ENCODE data around the gene CNTLN. TPM values are rescaled to one million over a fixed set of nuclear protein-coding genes. Genes with fewer than 3 reads are reported as not detected.
"Not testable (repeated sequence)": the region's sequence is repeated elsewhere in the genome, so short reads cannot be mapped to it uniquely, and the experiment has no call there.

The CNTLN gene
- total RNA-seq, 2 donors from 2014 or later, result 0.40 to 0.50 TPM

DNA sequence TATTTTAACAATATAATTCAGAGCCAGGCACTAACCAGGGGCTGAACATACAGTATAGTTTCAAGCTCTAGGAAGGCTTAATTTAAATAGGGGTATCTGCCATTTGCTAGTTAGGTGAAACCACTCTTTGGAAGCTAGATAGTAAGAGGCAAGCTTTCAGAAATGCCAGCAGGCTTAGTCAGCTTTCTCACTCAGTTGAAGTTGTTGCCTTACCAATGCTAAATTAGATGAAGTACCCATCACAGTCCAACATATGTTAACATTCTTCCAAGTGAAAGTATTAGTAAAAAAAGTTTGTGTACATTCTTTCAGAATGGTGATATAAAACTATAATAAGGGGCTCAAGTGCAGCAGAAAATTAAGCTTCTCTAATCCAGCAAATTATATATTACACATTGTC lies 215.0 kb downstream of the CNTLN start:
- no peaks in the 10 kb centered on the region for H3K9me3 ChIP-seq (ENCODE audit: control insufficient read depth, low read length, poor library complexity, severe bottlenecking)
- H3K36me3 Mint-ChIP-seq (ENCODE audit: low read depth), result no peaks in the 10 kb centered on the region
- H3K4me1 Mint-ChIP-seq, result no peaks in the 10 kb centered on the region
- DNase-seq (no peak), ATAC-seq (no peak)
- H3K27ac Mint-ChIP-seq, result no peak overlapping the region
- H3K27me3 Mint-ChIP-seq, result no peaks in the 10 kb centered on the region
- H3K4me3 Mint-ChIP-seq, result no peak overlapping the region

DNA sequence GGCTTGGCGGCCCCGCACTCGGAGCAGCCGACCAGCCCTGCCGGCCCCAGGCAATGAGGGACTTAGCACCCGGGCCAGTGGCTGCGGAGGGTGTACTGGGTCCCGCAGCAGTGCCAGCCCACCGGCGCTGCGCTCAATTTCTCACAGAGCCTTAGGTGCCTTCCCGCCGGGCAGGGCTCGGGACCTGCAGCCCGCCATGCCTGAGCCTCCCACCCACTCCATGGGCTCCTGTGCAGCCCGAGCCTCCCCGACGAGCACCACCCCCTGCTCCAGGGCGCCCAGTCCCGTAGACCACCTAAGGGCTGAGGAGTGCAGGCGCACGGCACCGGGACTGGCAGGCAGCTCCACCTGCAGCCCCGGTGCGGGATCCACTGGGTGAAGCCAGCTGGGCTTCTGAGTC lies 219.2 kb downstream of the CNTLN start:
- not testable (repeated sequence) for ATAC-seq; H3K27me3 Mint-ChIP-seq; H3K36me3 Mint-ChIP-seq (ENCODE audit: low read depth)

DNA sequence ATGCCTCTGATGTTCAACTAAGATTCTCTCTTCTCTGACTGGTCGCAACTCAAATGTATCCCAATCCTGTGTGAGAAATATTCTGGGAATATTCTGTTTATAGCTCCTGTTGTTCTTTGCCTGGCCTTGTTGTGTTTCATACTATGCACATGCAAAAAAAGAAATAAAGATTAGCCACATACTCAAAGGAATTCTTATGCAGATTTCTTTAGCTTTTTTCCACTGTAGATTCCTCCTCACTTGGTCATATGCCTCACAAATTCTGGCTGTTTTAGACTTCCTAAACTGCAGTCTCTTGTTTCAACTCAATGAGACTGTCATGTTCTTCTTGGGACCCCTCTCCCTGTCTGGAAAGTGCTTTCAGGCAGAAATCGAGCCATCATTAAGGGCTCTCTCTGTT lies 226.5 kb downstream of the CNTLN start:
- ATAC-seq (no peak), DNase-seq (no peak)
- Mint-ChIP-seq H3K4me1 (no peaks in the 10 kb centered on the region), H3K36me3 (ENCODE audit: low read depth) (no peaks in the 10 kb centered on the region), H3K27me3 (no peaks in the 10 kb centered on the region), H3K27ac (no peak overlapping the region), H3K4me3 (no peak overlapping the region)
- no peaks in the 10 kb centered on the region for H3K9me3 ChIP-seq (ENCODE audit: control insufficient read depth, low read length, poor library complexity, severe bottlenecking)

More for the DNA sequence above, 219.2 kb downstream of the CNTLN start:
- H3K27ac Mint-ChIP-seq; H3K4me1 Mint-ChIP-seq; DNase-seq; H3K4me3 Mint-ChIP-seq; H3K9me3 ChIP-seq (ENCODE audit: control insufficient read depth, low read length, poor library complexity, severe bottlenecking): not testable (repeated sequence)

DNA sequence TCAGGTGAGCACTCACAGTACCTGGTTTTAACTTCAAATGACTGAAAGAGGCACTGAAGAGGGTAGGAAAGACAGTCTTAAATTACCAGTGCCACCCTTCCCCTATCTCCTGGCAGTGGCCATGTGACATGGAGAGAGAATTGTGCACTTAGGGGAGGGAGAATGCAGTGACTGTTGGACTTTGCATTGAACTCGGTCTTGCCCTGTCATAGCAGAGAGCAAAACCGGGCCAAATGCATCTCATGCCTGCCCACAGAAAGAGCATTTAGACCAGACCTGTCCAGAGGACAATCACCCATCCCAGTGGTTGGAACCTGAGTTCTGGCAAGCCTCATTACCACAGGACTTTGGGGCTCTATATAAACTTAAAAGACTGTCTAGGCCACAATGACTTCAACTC lies 232.2 kb downstream of the CNTLN start:
- Mint-ChIP-seq H3K4me3 (no peak overlapping the region), H3K4me1 (no peaks in the 10 kb centered on the region), H3K36me3 (ENCODE audit: low read depth) (no peaks in the 10 kb centered on the region), H3K27me3 (no peaks in the 10 kb centered on the region), H3K27ac (no peak overlapping the region)
- ATAC-seq (no peak), DNase-seq (no peak)
- no peaks in the 10 kb centered on the region for H3K9me3 ChIP-seq (ENCODE audit: control insufficient read depth, low read length, poor library complexity, severe bottlenecking)

DNA sequence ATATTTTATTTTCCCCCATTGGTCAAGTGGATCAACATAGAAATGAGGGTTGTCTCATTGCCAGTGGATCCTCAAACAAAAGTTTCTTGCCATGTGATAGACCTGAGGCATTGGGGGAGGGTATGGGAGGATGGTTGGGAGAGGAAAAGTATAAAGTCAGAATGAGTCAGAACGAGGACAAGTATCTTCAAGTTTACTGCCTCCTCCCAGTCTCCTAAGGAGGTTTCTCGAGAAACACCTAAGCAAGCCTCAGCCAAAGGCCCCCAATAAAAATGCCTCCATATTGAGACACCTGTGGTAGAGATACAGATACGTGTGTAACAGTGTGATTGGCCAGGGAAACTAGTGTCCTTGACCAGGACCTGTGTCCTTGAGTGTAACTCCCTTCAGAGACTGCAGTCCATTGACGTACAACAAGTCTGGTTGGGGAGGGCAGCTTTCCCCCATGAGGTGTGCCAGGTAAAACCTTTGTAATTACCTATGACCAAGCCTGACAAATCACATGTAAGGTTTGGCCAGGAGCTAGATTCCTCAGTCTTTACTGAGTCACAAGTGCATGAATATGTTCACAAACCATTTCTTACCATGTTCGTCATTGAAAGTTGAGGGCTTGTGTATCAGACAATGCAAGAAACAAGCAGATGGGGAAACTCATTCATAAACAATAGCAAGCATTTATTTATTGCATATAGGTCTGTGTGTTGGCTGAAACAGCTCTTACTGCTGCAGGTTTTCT lies 245.5 kb downstream of the CNTLN start:
- no peaks in the 10 kb centered on the region for H3K36me3 Mint-ChIP-seq (ENCODE audit: low read depth)
- H3K27ac Mint-ChIP-seq, result no peak overlapping the region
- no peaks in the 10 kb centered on the region for H3K9me3 ChIP-seq (ENCODE audit: control insufficient read depth, low read length, poor library complexity, severe bottlenecking)
- no peaks in the 10 kb centered on the region for H3K4me1 Mint-ChIP-seq
- no peak for ATAC-seq
- H3K27me3 Mint-ChIP-seq, result no peaks in the 10 kb centered on the region
- H3K4me3 Mint-ChIP-seq, result no peak overlapping the region
- no peak for DNase-seq

DNA sequence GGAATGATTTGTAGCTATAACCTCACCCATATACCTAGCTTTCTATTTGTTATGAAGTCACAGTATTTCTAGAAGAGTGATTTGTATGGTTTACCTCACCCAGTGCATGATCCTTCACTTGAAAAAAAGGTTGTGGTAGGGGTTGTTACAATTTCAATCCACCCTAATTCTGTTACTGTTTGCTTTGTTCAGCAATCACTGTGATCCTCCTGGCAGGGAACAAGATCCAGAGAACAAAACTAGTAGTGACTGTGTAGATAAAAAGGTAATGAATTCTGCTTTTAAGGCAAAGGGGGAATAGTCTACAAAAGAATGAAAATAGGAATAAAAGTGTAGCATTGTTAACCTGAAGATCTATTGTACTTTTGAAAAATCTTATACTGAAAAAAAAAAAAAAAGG lies 252.7 kb downstream of the CNTLN start:
- Mint-ChIP-seq H3K4me1 (no peaks in the 10 kb centered on the region), H3K36me3 (ENCODE audit: low read depth) (no peaks in the 10 kb centered on the region), H3K27ac (no peak overlapping the region), H3K27me3 (no peaks in the 10 kb centered on the region), H3K4me3 (no peak overlapping the region)
- ATAC-seq (no peak), DNase-seq (no peak)
- no peaks in the 10 kb centered on the region for H3K9me3 ChIP-seq (ENCODE audit: control insufficient read depth, low read length, poor library complexity, severe bottlenecking)

DNA sequence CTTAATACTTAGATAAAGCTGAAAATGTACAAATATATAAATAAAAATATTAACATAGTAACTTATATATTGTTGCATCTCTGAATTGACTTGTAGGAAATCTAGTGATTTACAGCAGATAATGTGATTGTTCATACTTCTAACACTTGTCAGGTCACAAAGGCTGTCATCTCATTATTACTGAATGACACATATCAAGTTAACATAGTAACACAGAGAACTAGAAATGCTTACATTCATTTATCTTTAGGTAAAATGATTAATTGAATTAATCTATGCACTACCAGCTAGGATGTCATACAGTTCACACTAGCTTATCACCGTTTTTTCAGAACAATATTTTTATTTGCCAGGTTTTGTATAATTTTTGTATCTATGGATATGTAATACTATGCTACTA lies 254.2 kb downstream of the CNTLN start:
- H3K27ac Mint-ChIP-seq, result no peak overlapping the region
- no peaks in the 10 kb centered on the region for H3K36me3 Mint-ChIP-seq (ENCODE audit: low read depth)
- no peak for DNase-seq
- no peaks in the 10 kb centered on the region for H3K4me1 Mint-ChIP-seq
- ATAC-seq, result no peak
- no peak overlapping the region for H3K4me3 Mint-ChIP-seq
- H3K9me3 ChIP-seq (ENCODE audit: control insufficient read depth, low read length, poor library complexity, severe bottlenecking), result no peaks in the 10 kb centered on the region
- H3K27me3 Mint-ChIP-seq, result no peaks in the 10 kb centered on the region

DNA sequence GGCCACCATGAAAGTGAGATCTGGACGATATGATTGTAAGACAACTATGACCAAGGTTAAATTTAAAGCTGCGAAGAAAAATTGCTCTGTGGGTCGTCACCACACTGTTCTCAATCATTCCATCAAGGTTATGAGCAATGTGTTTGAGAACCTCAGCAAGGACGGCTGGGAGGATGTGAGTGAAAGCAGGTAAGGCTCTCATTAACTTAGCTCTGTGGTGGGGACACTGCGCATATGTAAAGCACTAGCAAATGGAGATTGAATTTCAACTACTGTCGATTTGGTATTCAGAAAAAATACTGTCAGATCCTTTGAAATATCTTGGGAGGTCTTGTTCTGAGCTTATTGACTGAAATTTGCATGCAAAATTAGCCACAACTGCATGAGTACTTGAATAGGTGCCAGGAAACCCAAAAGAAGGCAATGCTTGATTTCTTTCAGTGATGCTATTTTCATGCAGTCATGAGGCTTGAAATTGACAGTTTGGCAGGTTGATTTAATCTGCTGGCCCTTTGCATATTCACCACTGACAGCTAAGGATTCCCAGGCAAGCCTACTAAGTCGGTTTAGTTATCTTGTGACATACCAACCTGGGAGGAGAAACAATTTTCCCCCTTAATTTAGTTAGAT lies 260.2 kb downstream of the CNTLN start:
- ATAC-seq (no peak), DNase-seq (no peak)
- H3K4me3 Mint-ChIP-seq, result no peak overlapping the region
- no peaks in the 10 kb centered on the region for H3K4me1 Mint-ChIP-seq
- no peaks in the 10 kb centered on the region for H3K27me3 Mint-ChIP-seq
- H3K27ac Mint-ChIP-seq, result no peak overlapping the region
- no peaks in the 10 kb centered on the region for H3K36me3 Mint-ChIP-seq (ENCODE audit: low read depth)
- H3K9me3 ChIP-seq (ENCODE audit: control insufficient read depth, low read length, poor library complexity, severe bottlenecking), result no peaks in the 10 kb centered on the region

DNA sequence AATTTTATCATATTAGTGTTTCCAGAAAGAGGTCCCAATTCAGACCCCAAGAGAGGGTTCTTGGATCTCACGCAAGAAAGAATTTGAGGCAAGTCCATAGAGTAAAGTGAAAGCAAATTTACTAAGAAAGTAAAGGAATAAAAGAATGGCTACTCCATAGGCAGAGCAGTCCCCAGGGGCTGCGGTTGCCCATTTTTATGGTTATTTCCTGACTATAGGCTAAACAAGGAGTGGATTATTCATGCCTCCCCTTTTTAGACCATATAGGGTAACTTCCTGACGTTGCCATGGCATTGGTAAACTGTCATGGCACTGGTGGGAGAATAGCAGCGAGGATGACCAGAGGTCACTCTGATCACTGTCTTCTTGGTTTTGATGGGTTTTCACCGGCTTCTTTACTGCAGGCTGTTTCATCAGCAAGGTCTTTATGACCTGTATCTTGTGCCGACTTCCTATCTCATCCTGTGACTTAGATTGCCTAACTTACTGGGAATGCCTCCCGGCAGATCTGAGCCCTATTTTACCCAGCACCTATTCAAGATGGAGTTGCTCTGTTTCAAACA lies 262.4 kb downstream of the CNTLN start:
- H3K4me1 Mint-ChIP-seq, H3K4me3 Mint-ChIP-seq: not testable (repeated sequence)

DNA sequence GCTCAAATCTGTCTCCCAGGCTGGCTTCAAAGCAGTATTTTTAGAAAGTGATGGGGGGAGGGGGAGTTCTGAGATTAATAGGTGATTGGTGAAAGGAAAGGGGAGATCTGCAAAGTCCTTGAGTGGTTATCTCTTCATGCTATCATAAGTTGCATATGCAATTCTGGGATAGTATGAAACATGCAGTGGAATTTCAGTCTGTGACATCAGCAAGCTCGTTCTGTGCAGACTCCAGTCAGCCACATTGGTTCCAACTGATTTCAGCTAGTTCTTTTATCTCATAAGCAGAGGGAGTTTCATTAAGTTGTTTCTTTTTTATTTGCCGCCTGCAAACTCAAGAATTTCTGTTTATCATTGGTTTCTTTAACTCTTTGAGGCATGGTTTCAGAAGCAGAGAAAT lies 263.5 kb downstream of the CNTLN start:
- Mint-ChIP-seq H3K27me3 (no peaks in the 10 kb centered on the region), H3K4me1 (no peaks in the 10 kb centered on the region), H3K27ac (no peak overlapping the region), H3K4me3 (no peak overlapping the region), H3K36me3 (ENCODE audit: low read depth) (no peaks in the 10 kb centered on the region)
- ATAC-seq (no peak), DNase-seq (no peak)
- H3K9me3 ChIP-seq (ENCODE audit: control insufficient read depth, low read length, poor library complexity, severe bottlenecking), result no peaks in the 10 kb centered on the region

More for the DNA sequence above, 262.4 kb downstream of the CNTLN start:
- DNase-seq; H3K27ac Mint-ChIP-seq; ATAC-seq; H3K36me3 Mint-ChIP-seq (ENCODE audit: low read depth); H3K27me3 Mint-ChIP-seq; H3K9me3 ChIP-seq (ENCODE audit: control insufficient read depth, low read length, poor library complexity, severe bottlenecking): not testable (repeated sequence)

DNA sequence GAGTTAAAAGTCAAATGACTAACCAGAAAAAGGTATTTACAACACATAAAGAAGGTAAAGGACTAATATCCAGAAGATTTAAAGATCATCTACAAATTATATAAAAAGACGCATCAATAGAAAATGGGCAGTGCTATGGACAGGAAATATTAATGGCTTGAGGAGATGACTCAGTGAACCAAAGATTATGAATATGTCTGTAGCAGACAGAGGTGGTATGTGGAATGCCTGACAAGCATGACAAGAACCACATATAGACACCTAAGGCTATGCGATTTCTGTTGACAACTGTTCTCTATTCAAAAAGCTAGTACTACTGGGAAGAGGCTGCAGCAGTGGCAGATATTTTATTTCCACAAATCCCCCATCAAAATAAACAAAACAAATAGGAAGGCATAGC lies 267.0 kb downstream of the CNTLN start:
- no peak overlapping the region for H3K27ac Mint-ChIP-seq
- H3K4me3 Mint-ChIP-seq, result no peak overlapping the region
- H3K9me3 ChIP-seq (ENCODE audit: control insufficient read depth, low read length, poor library complexity, severe bottlenecking), result no peaks in the 10 kb centered on the region
- DNase-seq, result no peak
- H3K4me1 Mint-ChIP-seq, result no peaks in the 10 kb centered on the region
- no peaks in the 10 kb centered on the region for H3K27me3 Mint-ChIP-seq
- ATAC-seq, result no peak
- no peaks in the 10 kb centered on the region for H3K36me3 Mint-ChIP-seq (ENCODE audit: low read depth)

DNA sequence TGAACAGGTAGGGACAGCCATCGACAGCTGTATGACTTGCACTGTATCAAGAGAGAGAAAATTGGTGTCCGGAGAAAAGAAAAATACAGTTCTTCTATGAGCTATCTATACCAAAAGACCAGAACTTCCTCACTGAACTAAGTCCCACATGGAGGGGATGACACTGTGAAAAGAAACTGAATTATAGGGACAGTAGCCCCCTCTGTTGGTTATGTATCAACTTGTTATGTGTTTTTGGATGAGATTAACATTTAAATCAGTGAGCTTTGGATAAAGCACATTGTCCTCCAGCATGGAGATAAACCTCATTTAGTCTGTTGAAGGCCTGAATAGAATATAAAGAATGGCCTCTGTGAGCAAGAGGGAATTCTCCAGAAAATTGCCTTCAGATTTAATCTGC lies 267.5 kb downstream of the CNTLN start:
- H3K4me1 Mint-ChIP-seq, result no peaks in the 10 kb centered on the region
- H3K9me3 ChIP-seq (ENCODE audit: control insufficient read depth, low read length, poor library complexity, severe bottlenecking), result no peaks in the 10 kb centered on the region
- H3K27ac Mint-ChIP-seq, result no peak overlapping the region
- no peak overlapping the region for H3K4me3 Mint-ChIP-seq
- no peaks in the 10 kb centered on the region for H3K36me3 Mint-ChIP-seq (ENCODE audit: low read depth)
- ATAC-seq, result no peak
- no peak for DNase-seq
- no peaks in the 10 kb centered on the region for H3K27me3 Mint-ChIP-seq

DNA sequence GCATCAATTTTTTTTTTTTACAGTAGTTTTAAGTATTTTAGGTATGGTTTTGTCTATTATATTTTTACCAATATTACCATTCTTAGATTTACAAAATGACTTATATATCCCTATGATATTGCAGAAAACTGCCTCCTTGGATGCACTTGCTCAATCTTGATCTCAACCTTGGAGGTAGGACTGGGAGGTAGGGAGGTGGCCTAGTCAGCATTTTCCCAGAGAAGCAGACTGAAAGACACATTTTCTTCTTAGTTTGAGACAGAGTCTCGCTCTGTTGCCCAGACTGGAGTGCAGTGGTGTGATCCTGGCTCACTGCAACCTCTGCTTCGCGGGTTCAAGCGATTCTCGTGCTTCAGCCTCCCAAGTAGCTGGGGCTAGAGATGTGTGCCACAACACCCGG lies 268.7 kb downstream of the CNTLN start:
- no peaks in the 10 kb centered on the region for H3K9me3 ChIP-seq (ENCODE audit: control insufficient read depth, low read length, poor library complexity, severe bottlenecking)
- DNase-seq, result no peak
- no peak for ATAC-seq
- no peaks in the 10 kb centered on the region for H3K36me3 Mint-ChIP-seq (ENCODE audit: low read depth)
- H3K27me3 Mint-ChIP-seq, result no peaks in the 10 kb centered on the region
- H3K27ac Mint-ChIP-seq, result no peak overlapping the region
- H3K4me3 Mint-ChIP-seq, result no peak overlapping the region
- no peaks in the 10 kb centered on the region for H3K4me1 Mint-ChIP-seq

DNA sequence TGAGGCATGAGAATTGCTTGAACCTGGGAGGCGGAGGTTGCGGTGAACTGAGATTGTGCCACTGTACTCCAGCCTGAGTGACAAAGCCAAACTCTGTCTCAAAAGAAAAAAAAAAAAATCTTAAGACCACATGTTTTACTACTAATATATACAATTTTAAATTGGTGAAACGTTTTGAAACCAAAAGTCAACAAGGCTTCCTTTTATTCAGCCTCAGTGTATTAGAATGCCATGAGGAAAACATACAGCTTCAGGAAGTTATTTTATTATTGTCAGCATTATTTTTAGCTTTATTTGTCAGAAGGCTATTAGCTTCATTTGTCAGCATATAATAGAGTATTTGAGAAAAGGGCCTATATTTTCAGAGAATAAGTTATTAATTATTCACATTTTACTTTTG lies 280.1 kb downstream of the CNTLN start:
- H3K9me3 ChIP-seq (ENCODE audit: control insufficient read depth, low read length, poor library complexity, severe bottlenecking), result no peaks in the 10 kb centered on the region
- ATAC-seq, result no peak
- Mint-ChIP-seq H3K4me3 (no peak overlapping the region), H3K27ac (no peak overlapping the region), H3K4me1 (no peaks in the 10 kb centered on the region), H3K27me3 (no peaks in the 10 kb centered on the region), H3K36me3 (ENCODE audit: low read depth) (no peaks in the 10 kb centered on the region)
- DNase-seq, result no peak

All from T-helper 17 cell (primary cell).